Measurements from ENCODE around the gene ARHGAP12. TPM values are rescaled to one million over a fixed set of nuclear protein-coding genes. Genes with fewer than 3 reads are reported as not detected.

ARHGAP12 gene
- polyA plus RNA-seq, 1 donor from 2014 or later: 62.6 TPM

GRCh38 chr10:31792745-31793144, 135.9 kb downstream of the ARHGAP12 start:
- no peak for TF ChIP-seq SMC3 (conservative IDR thresholded peaks at IDR 0.05; ENCODE audit: poor library complexity)
- TF ChIP-seq RAD21 (conservative IDR thresholded peaks at IDR 0.05): no peak
- no peak for TF ChIP-seq EP300 (conservative IDR thresholded peaks at IDR 0.05; ENCODE audit: poor library complexity, severe bottlenecking)
- TF ChIP-seq EZH2 (IDR thresholded peaks at IDR 0.05; ENCODE audit: borderline replicate concordance, insufficient read depth, low read length, poor library complexity, severe bottlenecking): no peak
- no peak for TF ChIP-seq REST (IDR thresholded peaks at IDR 0.05; ENCODE audit: borderline replicate concordance)
- TF ChIP-seq TAF1 (IDR thresholded peaks at IDR 0.05; ENCODE audit: low read depth): no peak
- no peak for TF ChIP-seq CTCF (IDR thresholded peaks at IDR 0.05; ENCODE audit: poor library complexity, severe bottlenecking)
- no peak for TF ChIP-seq POLR2AphosphoS5 (IDR thresholded peaks at IDR 0.05)
- no peak for TF ChIP-seq MXI1 (conservative IDR thresholded peaks at IDR 0.05; ENCODE audit: poor library complexity, severe bottlenecking)
- H3K9me3 ChIP-seq (ENCODE audit: low read length): no peaks in the 10 kb centered on the region

GRCh38 chr10:31789555-31789954, 139.1 kb downstream of the ARHGAP12 start:
- Histone ChIP-seq H2AFZ (ENCODE audit: low read depth, low read length) (no peak overlapping the region), H3K9ac (ENCODE audit: low read length) (no peak overlapping the region), H4K20me1 (ENCODE audit: insufficient read depth) (no peaks in the 10 kb centered on the region), H3K27ac (ENCODE audit: low read length) (no peak overlapping the region), H3K27me3 (ENCODE audit: insufficient read depth, low read depth, low read length) (no peaks in the 10 kb centered on the region), H3F3A (ENCODE audit: insufficient read depth, low read length, poor library complexity, severe bottlenecking) (no peaks in the 10 kb centered on the region), H3K9me2 (ENCODE audit: insufficient read depth, low read length) (no peaks in the 10 kb centered on the region), H3K4me3 (ENCODE audit: low read length) (no peak overlapping the region), H3K9me3 (ENCODE audit: low read length) (no peaks in the 10 kb centered on the region), H3K79me2 (replicated peaks; ENCODE audit: insufficient read depth, low read length) (no peaks in the 10 kb centered on the region), H3K4me2 (ENCODE audit: low read length) (no peak overlapping the region), H3K36me3 (ENCODE audit: insufficient read depth, low read length) (no peaks in the 10 kb centered on the region)
- no peak for TF ChIP-seq EP300 (conservative IDR thresholded peaks at IDR 0.05; ENCODE audit: poor library complexity, severe bottlenecking)
- no peak for TF ChIP-seq EZH2 (IDR thresholded peaks at IDR 0.05; ENCODE audit: borderline replicate concordance, insufficient read depth, low read length, poor library complexity, severe bottlenecking)

More at GRCh38 chr10:31792745-31793144, 135.9 kb downstream of the ARHGAP12 start:
- Histone ChIP-seq H3K27me3 (ENCODE audit: insufficient read depth, low read depth, low read length) (no peaks in the 10 kb centered on the region), H3K27ac (ENCODE audit: low read length) (no peak overlapping the region), H2AFZ (ENCODE audit: low read depth, low read length) (no peak overlapping the region), H3K79me2 (replicated peaks; ENCODE audit: insufficient read depth, low read length) (no peaks in the 10 kb centered on the region), H3K9ac (ENCODE audit: low read length) (no peak overlapping the region), H3K9me2 (ENCODE audit: insufficient read depth, low read length) (no peaks in the 10 kb centered on the region), H3F3A (ENCODE audit: insufficient read depth, low read length, poor library complexity, severe bottlenecking) (no peaks in the 10 kb centered on the region), H3K4me3 (ENCODE audit: low read length) (no peak overlapping the region), H4K20me1 (ENCODE audit: insufficient read depth) (no peaks in the 10 kb centered on the region), H3K4me2 (ENCODE audit: low read length) (no peak overlapping the region), H3K36me3 (ENCODE audit: insufficient read depth, low read length) (no peaks in the 10 kb centered on the region)

- Histone ChIP-seq H3K9me2 (ENCODE audit: insufficient read depth, low read length) (no peaks in the 10 kb centered on the region), H3K4me3 (ENCODE audit: low read length) (no peak overlapping the region), H3F3A (ENCODE audit: insufficient read depth, low read length, poor library complexity, severe bottlenecking) (no peaks in the 10 kb centered on the region), H2AFZ (ENCODE audit: low read depth, low read length) (no peak overlapping the region), H3K27ac (ENCODE audit: low read length) (no peak overlapping the region), H3K79me2 (replicated peaks; ENCODE audit: insufficient read depth, low read length) (no peaks in the 10 kb centered on the region), H3K27me3 (ENCODE audit: insufficient read depth, low read depth, low read length) (no peaks in the 10 kb centered on the region), H3K36me3 (ENCODE audit: insufficient read depth, low read length) (no peaks in the 10 kb centered on the region), H3K4me2 (ENCODE audit: low read length) (no peak overlapping the region), H3K9ac (ENCODE audit: low read length) (no peak overlapping the region), H3K9me3 (ENCODE audit: low read length) (no peaks in the 10 kb centered on the region), H4K20me1 (ENCODE audit: insufficient read depth) (no peaks in the 10 kb centered on the region)
- TF ChIP-seq MXI1 (conservative IDR thresholded peaks at IDR 0.05; ENCODE audit: poor library complexity, severe bottlenecking): no peak
- no peak for TF ChIP-seq REST (IDR thresholded peaks at IDR 0.05; ENCODE audit: borderline replicate concordance)
- TF ChIP-seq CTCF (IDR thresholded peaks at IDR 0.05; ENCODE audit: poor library complexity, severe bottlenecking): no peak
- TF ChIP-seq EZH2 (IDR thresholded peaks at IDR 0.05; ENCODE audit: borderline replicate concordance, insufficient read depth, low read length, poor library complexity, severe bottlenecking): no peak
- TF ChIP-seq SMC3 (conservative IDR thresholded peaks at IDR 0.05; ENCODE audit: poor library complexity): no peak
- TF ChIP-seq RAD21 (conservative IDR thresholded peaks at IDR 0.05): no peak
- TF ChIP-seq TAF1 (IDR thresholded peaks at IDR 0.05; ENCODE audit: low read depth): no peak
- TF ChIP-seq EP300 (conservative IDR thresholded peaks at IDR 0.05; ENCODE audit: poor library complexity, severe bottlenecking): no peak
- TF ChIP-seq POLR2AphosphoS5 (IDR thresholded peaks at IDR 0.05): no peak
Measured at GRCh38 chr10:31782701-31783100, 145.9 kb downstream of the ARHGAP12 start.

All from neural cell (in vitro differentiated cells).